Measurements from ENCODE around the gene LRP4.
"Not testable (repeated sequence)": the region's sequence is repeated elsewhere in the genome, so short reads cannot be mapped to it uniquely, and the experiment has no call there.

The LRP4 gene

DNA sequence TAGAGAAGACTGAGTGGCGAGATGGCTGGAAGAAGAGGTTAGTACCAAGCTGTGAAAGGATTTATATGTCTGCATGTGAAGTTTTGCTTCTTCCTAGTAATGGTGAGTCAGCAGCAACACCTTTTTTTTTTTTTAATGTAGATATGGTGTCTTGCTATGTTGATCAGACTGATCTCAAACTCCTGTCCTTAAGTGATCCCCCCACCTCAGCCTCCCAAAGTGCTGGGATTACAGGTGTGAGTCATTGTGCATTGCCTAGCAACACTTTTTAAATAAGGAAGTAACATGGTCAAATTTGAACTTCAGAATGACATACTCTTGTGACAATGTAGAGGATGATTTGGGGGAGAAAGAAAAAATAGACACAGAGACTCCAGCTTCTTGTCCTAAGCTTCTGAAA, 11.7 kb upstream of the LRP4 start:
- FAIRE-seq, result no peak
- no peak for DNase-seq (ENCODE audit: insufficient read length, low spot score)

GRCh38 chr11:46928701-46929100, 10.4 kb upstream of the LRP4 start:
- FAIRE-seq; DNase-seq (ENCODE audit: insufficient read length, low spot score): not testable (repeated sequence)

More for the DNA sequence above, 11.7 kb upstream of the LRP4 start:
- no peak for TF ChIP-seq POLR2A (IDR thresholded peaks at IDR 0.05; ENCODE audit: low read depth, low read length)
- TF ChIP-seq POU2F2 (IDR thresholded peaks at IDR 0.05; ENCODE audit: low read depth, low read length), result no peak
- TF ChIP-seq PAX5 (IDR thresholded peaks at IDR 0.05; ENCODE audit: insufficient read depth, low read length, severe bottlenecking), result no peak

- FAIRE-seq, result not testable (repeated sequence)
Measured at GRCh38 chr11:46927928-46928327, 9.6 kb upstream of the LRP4 start.

GRCh38 chr11:46920755-46921154, 2.4 kb upstream of the LRP4 start:
- DNase-seq (ENCODE audit: insufficient read length, low spot score), result no peak
- no peak for TF ChIP-seq SPI1 (IDR thresholded peaks at IDR 0.05; ENCODE audit: low read depth, low read length)
- no peak for TF ChIP-seq POU2F2 (IDR thresholded peaks at IDR 0.05; ENCODE audit: low read depth, low read length)
- TF ChIP-seq POLR2AphosphoS5 (IDR thresholded peaks at IDR 0.05; ENCODE audit: low read depth, low read length), result no peak
- TF ChIP-seq PAX5 (IDR thresholded peaks at IDR 0.05; ENCODE audit: insufficient read depth, low read length, severe bottlenecking), result no peak
- no peak for TF ChIP-seq TAF1 (IDR thresholded peaks at IDR 0.05; ENCODE audit: low read depth, low read length)
- TF ChIP-seq POLR2A (IDR thresholded peaks at IDR 0.05; ENCODE audit: low read depth, low read length), result no peak
- no peak for FAIRE-seq

More at GRCh38 chr11:46927928-46928327, 9.6 kb upstream of the LRP4 start:
- not testable (repeated sequence) for DNase-seq (ENCODE audit: insufficient read length, low spot score)

GRCh38 chr11:46918788-46919513, 601 bp upstream of the LRP4 start:
- TF ChIP-seq SPI1 (IDR thresholded peaks at IDR 0.05; ENCODE audit: low read depth, low read length) (no peak), PAX5 (IDR thresholded peaks at IDR 0.05; ENCODE audit: insufficient read depth, low read length, severe bottlenecking) (no peak), POLR2A (IDR thresholded peaks at IDR 0.05; ENCODE audit: low read depth, low read length) (no peak), POU2F2 (IDR thresholded peaks at IDR 0.05; ENCODE audit: low read depth, low read length) (no peak)
- FAIRE-seq (no peak), DNase-seq (ENCODE audit: insufficient read length, low spot score) (no peak)

GRCh38 chr11:46917762-46918082, 628 bp downstream of the LRP4 start:
- TF ChIP-seq POU2F2 (IDR thresholded peaks at IDR 0.05; ENCODE audit: low read depth, low read length), result no peak
- TF ChIP-seq SPI1 (IDR thresholded peaks at IDR 0.05; ENCODE audit: low read depth, low read length), result no peak
- no peak for TF ChIP-seq POLR2AphosphoS5 (IDR thresholded peaks at IDR 0.05; ENCODE audit: low read depth, low read length)
- TF ChIP-seq PAX5 (IDR thresholded peaks at IDR 0.05; ENCODE audit: insufficient read depth, low read length, severe bottlenecking), result no peak
- TF ChIP-seq POLR2A (IDR thresholded peaks at IDR 0.05; ENCODE audit: low read depth, low read length), result no peak
- TF ChIP-seq TAF1 (IDR thresholded peaks at IDR 0.05; ENCODE audit: low read depth, low read length), result no peak
- FAIRE-seq, result no peak
- DNase-seq (ENCODE audit: insufficient read length, low spot score), result no peak

- TF ChIP-seq POLR2A (IDR thresholded peaks at IDR 0.05; ENCODE audit: low read depth, low read length) (no peak), TAF1 (IDR thresholded peaks at IDR 0.05; ENCODE audit: low read depth, low read length) (no peak), POLR2AphosphoS5 (IDR thresholded peaks at IDR 0.05; ENCODE audit: low read depth, low read length) (no peak), PAX5 (IDR thresholded peaks at IDR 0.05; ENCODE audit: insufficient read depth, low read length, severe bottlenecking) (no peak), SPI1 (IDR thresholded peaks at IDR 0.05; ENCODE audit: low read depth, low read length) (no peak), POU2F2 (IDR thresholded peaks at IDR 0.05; ENCODE audit: low read depth, low read length) (no peak)
- DNase-seq (ENCODE audit: insufficient read length, low spot score) (no peak), FAIRE-seq (no peak)
Measured at GRCh38 chr11:46917109-46917761, 1.1 kb downstream of the LRP4 start.

DNA sequence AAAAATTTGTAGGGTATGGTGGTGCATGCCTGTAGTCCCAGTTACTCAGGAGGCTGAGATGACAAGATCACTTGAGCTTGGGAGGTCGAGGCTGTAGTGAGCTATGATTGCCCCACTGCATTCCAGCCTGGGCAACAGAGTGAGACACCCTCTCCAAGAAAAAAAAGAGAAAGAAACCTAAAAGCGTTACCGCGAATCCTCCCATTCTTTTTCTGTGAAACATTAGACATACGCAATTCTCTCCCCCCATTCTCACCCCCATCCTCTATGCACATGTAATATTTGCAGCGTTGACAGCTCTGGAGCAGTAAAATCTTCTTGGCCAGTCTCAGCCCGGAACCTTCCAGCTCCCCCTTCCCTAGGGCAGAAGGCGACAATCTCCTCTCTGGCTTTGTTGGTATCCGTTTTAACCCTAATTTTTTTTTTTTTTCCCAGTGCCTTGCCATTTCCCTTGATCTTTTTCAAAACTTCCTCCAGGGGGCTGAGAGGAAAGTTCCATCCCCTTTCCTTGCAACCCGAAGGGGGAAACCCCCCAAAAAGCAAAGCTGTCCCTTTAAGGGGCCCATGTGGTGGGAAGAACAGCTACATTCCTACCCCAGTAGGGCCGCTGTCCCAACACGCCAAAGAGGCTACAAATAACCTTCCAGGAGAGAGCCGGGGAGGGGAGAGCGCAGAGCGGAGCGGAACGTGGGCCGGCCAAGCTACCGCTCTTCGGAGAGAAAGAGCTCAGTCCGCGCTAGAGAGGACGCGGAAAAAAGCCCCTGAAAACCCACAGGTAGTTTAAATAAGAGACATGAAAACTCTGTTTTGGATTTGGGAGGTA, 1.9 kb downstream of the LRP4 start:
- DNase-seq (ENCODE audit: insufficient read length, low spot score), result peak; percentile 43
- no peak for TF ChIP-seq PAX5 (IDR thresholded peaks at IDR 0.05; ENCODE audit: insufficient read depth, low read length, severe bottlenecking)
- no peak for TF ChIP-seq TAF1 (IDR thresholded peaks at IDR 0.05; ENCODE audit: low read depth, low read length)
- TF ChIP-seq SPI1 (IDR thresholded peaks at IDR 0.05; ENCODE audit: low read depth, low read length), result no peak
- TF ChIP-seq POLR2AphosphoS5 (IDR thresholded peaks at IDR 0.05; ENCODE audit: low read depth, low read length), result no peak
- no peak for TF ChIP-seq POU2F2 (IDR thresholded peaks at IDR 0.05; ENCODE audit: low read depth, low read length)
- no peak for TF ChIP-seq POLR2A (IDR thresholded peaks at IDR 0.05; ENCODE audit: low read depth, low read length)
- no peak for FAIRE-seq

GRCh38 chr11:46914910-46915309, 3.4 kb downstream of the LRP4 start:
- DNase-seq (ENCODE audit: insufficient read length, low spot score) (no peak), FAIRE-seq (no peak)
- no peak for TF ChIP-seq SPI1 (IDR thresholded peaks at IDR 0.05; ENCODE audit: low read depth, low read length)

DNA sequence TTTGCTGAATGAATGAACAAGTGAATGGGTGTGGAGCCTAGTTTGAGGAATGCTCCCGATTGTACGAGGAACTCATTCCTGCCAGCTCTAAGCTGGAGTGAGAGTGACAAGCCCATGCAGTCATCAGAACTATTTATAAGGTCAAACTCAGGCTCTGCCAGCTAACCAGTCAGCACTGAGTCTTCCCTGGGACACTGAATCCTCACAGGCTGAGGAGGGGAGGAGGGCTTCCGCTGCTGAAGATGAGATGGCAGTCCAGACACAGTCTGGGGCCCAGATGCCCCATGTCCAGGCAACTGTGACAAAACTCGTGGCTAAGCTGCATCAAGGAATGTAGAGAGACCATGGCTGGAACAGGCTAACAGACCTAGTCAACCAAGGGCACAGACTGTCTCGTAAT, 4.0 kb downstream of the LRP4 start:
- TF ChIP-seq PAX5 (IDR thresholded peaks at IDR 0.05; ENCODE audit: insufficient read depth, low read length, severe bottlenecking) (no peak), TAF1 (IDR thresholded peaks at IDR 0.05; ENCODE audit: low read depth, low read length) (no peak), SPI1 (IDR thresholded peaks at IDR 0.05; ENCODE audit: low read depth, low read length) (no peak), POLR2AphosphoS5 (IDR thresholded peaks at IDR 0.05; ENCODE audit: low read depth, low read length) (no peak), POU2F2 (IDR thresholded peaks at IDR 0.05; ENCODE audit: low read depth, low read length) (no peak)
- no peak for DNase-seq (ENCODE audit: insufficient read length, low spot score)
- no peak for FAIRE-seq
